B cell (primary cell): Measurements from ENCODE around the gene FHL1. TPM values are rescaled to one million over a fixed set of nuclear protein-coding genes. Genes with fewer than 3 reads are reported as not detected.

Experiments used
- ATAC-seq: fragments of 200-7000 bp; cut with Tn5 transposase; one replicate; pipeline ENCODE4 v1.10.0; 2021; ENCODE audit warnings: low read depth, mild to moderate bottlenecking, moderate number of reproducible peaks, moderate library complexity
- CTCF ChIA-PET: fragments of 350-600 bp; sonication (Branson Sonifier 250); formaldehyde crosslinking; loops from one replicate; lab custom pipeline; 2021; ENCODE audit warnings: antibody characterized with exemption, inconsistent platforms; lab: Charles Lee
- POLR2A ChIA-PET: fragments of 350-600 bp; sonication (Branson Sonifier 250); formaldehyde crosslinking; loops from one replicate; lab custom pipeline; 2021; ENCODE audit warnings: antibody characterized with exemption; lab: Charles Lee
- DNase-seq: peaks from one replicate; pipeline ENCODE4 v3.0.0; 2013
- H2AFZ ChIP-seq: 2 replicates; pipeline ENCODE4 v1.6.1; 2012; ENCODE audit warnings: mild to moderate bottlenecking, low read depth, low read length; ENCODE audit not compliant: insufficient read depth, poor library complexity, severe bottlenecking
- H3K27ac ChIP-seq, 2 donors: 1 replicate in 1 of 2; 2 replicates in 1 of 2; pipeline ENCODE4 v1.5.1; 2012 to 2013; ENCODE audit warnings: low read length in 2 of 2, mild to moderate bottlenecking in 2 of 2, moderate library complexity in 1 of 2
- H3K27me3 ChIP-seq, 4 experiments: fragments of 200-600 bp in 1 of 4; sonication (generic) in 1 of 4; replicated peaks in 1 of 4; 1 replicate in 2 of 4; 2 replicates in 2 of 4; pipeline versions ENCODE4 v1.6.1 to v1.7.0; 2013 to 2016; ENCODE audit warnings: low read length in 3 of 4, mild to moderate bottlenecking in 2 of 4, mixed read lengths in 1 of 4, moderate library complexity in 1 of 4; ENCODE audit not compliant: insufficient read depth in 4 of 4, control insufficient read depth in 3 of 4; ENCODE audit errors: control extremely low read depth in 1 of 4
- H3K36me3 ChIP-seq, 2 experiments: replicated peaks in 1 of 2; 1 replicate in 1 of 2; 2 replicates in 1 of 2; pipeline versions ENCODE4 v1.6.1 to v1.7.1; 2013; ENCODE audit warnings: low read length in 1 of 2; ENCODE audit not compliant: insufficient read depth in 2 of 2, control insufficient read depth in 1 of 2; ENCODE audit errors: control extremely low read depth in 1 of 2, extremely low read depth in 1 of 2
- H3K4me1 ChIP-seq, 2 donors: fragments of 200-600 bp in 1 of 2; sonication (generic) in 1 of 2; 1 replicate in 1 of 2; 2 replicates in 1 of 2; pipeline versions ENCODE4 v1.5.1 to v1.6.1; 2013 to 2017; ENCODE audit warnings: low read length in 2 of 2; ENCODE audit not compliant: control insufficient read depth in 2 of 2, insufficient read depth in 2 of 2
- H3K4me2 ChIP-seq: replicated peaks from 2 replicates; pipeline ENCODE3; 2012; ENCODE audit warnings: mild to moderate bottlenecking, low read depth, low read length; ENCODE audit not compliant: poor library complexity, severe bottlenecking
- H3K4me3 ChIP-seq, 5 experiments: fragments of 200-600 bp in 1 of 5; sonication (generic) in 1 of 5; 1 replicate in 3 of 5; 2 replicates in 2 of 5; pipeline versions ENCODE4 v1.5.1 to v1.7.0; 2011 to 2016; ENCODE audit warnings: low read length in 4 of 5, mild to moderate bottlenecking in 4 of 5, low read depth in 2 of 5, control low read depth in 1 of 5, moderate library complexity in 1 of 5; ENCODE audit not compliant: insufficient read depth in 1 of 5; ENCODE audit errors: control extremely low read depth in 1 of 5, extremely low read depth in 1 of 5
- H3K79me2 ChIP-seq: fragments of 200-600 bp; sonication (generic); one replicate; pipeline ENCODE4 v1.6.0; 2016; ENCODE audit warnings: low read length; ENCODE audit not compliant: control insufficient read depth, insufficient read depth
- H3K9ac ChIP-seq: fragments of 200-600 bp; sonication (generic); 2 replicates; pipeline ENCODE4 v1.6.1; 2017; ENCODE audit warnings: mild to moderate bottlenecking, low read length, moderate library complexity
- H3K9me3 ChIP-seq, 3 donors: one replicate each; pipeline versions ENCODE4 v1.6.1 to v1.7.1; 2013; ENCODE audit warnings: low read length in 2 of 3; ENCODE audit not compliant: control insufficient read depth in 2 of 3, insufficient read depth in 1 of 3; ENCODE audit errors: control extremely low read depth in 1 of 3
- H4K20me1 ChIP-seq: 2 replicates; pipeline ENCODE4 v1.6.0; 2012; ENCODE audit warnings: mild to moderate bottlenecking, low read length; ENCODE audit not compliant: insufficient read depth, control insufficient read depth, poor library complexity, severe bottlenecking
- H3K27ac Mint-ChIP-seq: one replicate; pipeline ENCODE4 v1.8.0; 2021; ENCODE audit warnings: mixed read lengths
- H3K27me3 Mint-ChIP-seq: one replicate; pipeline ENCODE4 v1.8.0; 2021; ENCODE audit warnings: mixed read lengths
- H3K4me1 Mint-ChIP-seq: one replicate; pipeline ENCODE4 v1.8.0; 2021; ENCODE audit warnings: mixed read lengths
- H3K4me3 Mint-ChIP-seq: one replicate; pipeline ENCODE4 v1.8.0; 2021; ENCODE audit warnings: mixed read lengths
- H3K9me3 Mint-ChIP-seq: one replicate; pipeline ENCODE4 v1.8.0; 2022; ENCODE audit warnings: mixed read lengths; ENCODE audit not compliant: insufficient read depth
- EZH2 ChIP-seq: IDR thresholded peaks from 2 replicates; pipeline ENCODE4 v1.6.1; 2012; ENCODE audit warnings: borderline replicate concordance, low read depth, mild to moderate bottlenecking, moderate library complexity, low read length; ENCODE audit not compliant: insufficient read depth, poor library complexity, severe bottlenecking
- WGBS: methylation state at CpG from one replicate; pipeline ENCODE4 v1.1.5; 2013; ENCODE audit warnings: missing lambda C conversion rate; ENCODE audit not compliant: insufficient coverage; 5-methylcytosine and 5-hydroxymethylcytosine counted together
- intact Hi-C: fragments of 100-400 bp; cut with micrococcal nuclease; formaldehyde crosslinking; loops from one replicate; pipeline ENCODE4 v1.10.0; 2022
- polyA plus RNA-seq: library from polyadenylated mRNA; depleted of rRNA; stranded (reverse); fragments of >200 nt; gene quantifications from 2 replicates; pipeline ENCODE4 v1.2.3, GENCODE V29; 2012
- total RNA-seq, 2 donors: library from RNA; stranded (reverse); fragments of 120-200 nt in 1 of 2; gene quantifications; 1 replicate in 1 of 2; 2 replicates in 1 of 2; pipeline versions ENCODE4 v1.2.3 to v1.2.4, GENCODE V29; 2013 to 2022
- TF ChIP-seq, protein P1 (sequence below): fragments of 200-600 bp; IDR thresholded peaks from one replicate; pipeline ENCODE4 v1.8.0; 2022; ENCODE audit warnings: antibody characterized with exemption, mild to moderate bottlenecking

The FHL1 gene
- total and polyA plus RNA-seq, 2 donors (not counting 1 experiment from before 2014, with no cell fraction given), result 6.7 to 8.0 TPM

GRCh38 chrX:136157187-136157586, 9.9 kb downstream of the FHL1 start:
- H3K27ac Mint-ChIP-seq, result no peak overlapping the region
- WGBS, result no CpG with 5 or more reads among the region's 3 CpGs
- H3K27ac ChIP-seq, result no peak overlapping the region
- no peaks in the 10 kb centered on the region for H3K36me3 ChIP-seq
- peaks cover 11% of the 10 kb centered on the region for H3K4me1 Mint-ChIP-seq
- no peaks in the 10 kb centered on the region for H3K9me3 ChIP-seq
- peak overlapping the region; percentile 12 for H3K4me2 ChIP-seq
- no peaks in the 10 kb centered on the region for H3K79me2 ChIP-seq
- no peaks in the 10 kb centered on the region for H3K27me3 Mint-ChIP-seq
- DNase-seq (peak; percentile 43), ATAC-seq (peak; percentile 41)
- no peak for TF ChIP-seq EZH2
- TF ChIP-seq, protein P1, sequence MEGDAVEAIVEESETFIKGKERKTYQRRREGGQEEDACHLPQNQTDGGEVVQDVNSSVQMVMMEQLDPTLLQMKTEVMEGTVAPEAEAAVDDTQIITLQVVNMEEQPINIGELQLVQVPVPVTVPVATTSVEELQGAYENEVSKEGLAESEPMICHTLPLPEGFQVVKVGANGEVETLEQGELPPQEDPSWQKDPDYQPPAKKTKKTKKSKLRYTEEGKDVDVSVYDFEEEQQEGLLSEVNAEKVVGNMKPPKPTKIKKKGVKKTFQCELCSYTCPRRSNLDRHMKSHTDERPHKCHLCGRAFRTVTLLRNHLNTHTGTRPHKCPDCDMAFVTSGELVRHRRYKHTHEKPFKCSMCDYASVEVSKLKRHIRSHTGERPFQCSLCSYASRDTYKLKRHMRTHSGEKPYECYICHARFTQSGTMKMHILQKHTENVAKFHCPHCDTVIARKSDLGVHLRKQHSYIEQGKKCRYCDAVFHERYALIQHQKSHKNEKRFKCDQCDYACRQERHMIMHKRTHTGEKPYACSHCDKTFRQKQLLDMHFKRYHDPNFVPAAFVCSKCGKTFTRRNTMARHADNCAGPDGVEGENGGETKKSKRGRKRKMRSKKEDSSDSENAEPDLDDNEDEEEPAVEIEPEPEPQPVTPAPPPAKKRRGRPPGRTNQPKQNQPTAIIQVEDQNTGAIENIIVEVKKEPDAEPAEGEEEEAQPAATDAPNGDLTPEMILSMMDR, result no peak
- no peak overlapping the region for H3K4me3 Mint-ChIP-seq
- H3K9me3 Mint-ChIP-seq, result no peaks in the 10 kb centered on the region
- H3K9ac ChIP-seq, result no peak overlapping the region
- no peak overlapping the region for H3K4me3 ChIP-seq
- CTCF ChIA-PET, result interaction anchor here (1.3 to 1.8 kb wide), 2 partner anchors 112 to 129 kb away, joined by 4 to 6 read pairs; no protein-coding TSS in a partner anchor
- intact Hi-C loops, result no loop called here
- no peaks in the 10 kb centered on the region for H4K20me1 ChIP-seq
- peaks cover 0 to 7% of the 10 kb centered on the region in 2 donors for H3K4me1 ChIP-seq
- POLR2A ChIA-PET, result no interaction called here
- no peaks in the 10 kb centered on the region for H3K27me3 ChIP-seq
- no peak overlapping the region for H2AFZ ChIP-seq

DNA sequence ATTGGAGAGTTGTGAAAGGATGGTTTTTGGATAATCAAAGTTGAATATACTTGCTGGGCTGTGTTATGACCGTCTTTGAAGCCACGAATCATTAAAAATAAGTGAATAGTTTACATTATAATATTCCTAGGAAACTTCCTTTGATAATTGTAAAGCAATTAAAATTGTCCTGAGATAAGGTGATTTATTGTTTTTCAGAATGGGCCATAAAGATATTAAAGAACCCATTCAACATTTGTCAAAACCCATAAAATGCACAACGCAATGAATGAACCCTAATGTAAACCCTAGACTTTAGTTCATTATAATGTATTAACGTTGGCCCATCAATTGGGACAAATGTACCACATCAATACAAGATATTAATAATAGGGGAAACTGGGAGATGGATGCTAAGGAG, 11.4 kb downstream of the FHL1 start:
- DNase-seq (no peak), ATAC-seq (no peak)
- Histone ChIP-seq H2AFZ (no peak overlapping the region), H4K20me1 (no peaks in the 10 kb centered on the region), H3K36me3 (no peaks in the 10 kb centered on the region), H3K27ac (no peak overlapping the region), H3K9me3 (no peaks in the 10 kb centered on the region), H3K27me3 (no peaks in the 10 kb centered on the region), H3K4me3 (no peak overlapping the region), H3K9ac (no peak overlapping the region), H3K4me2 (no peak overlapping the region), H3K79me2 (no peaks in the 10 kb centered on the region), H3K4me1 (peaks cover 0 to 7% of the 10 kb centered on the region in 2 donors)
- ChIA-PET POLR2A (no interaction called here), CTCF (interaction anchor here (1.9 kb wide), 1 partner anchor 130 kb away, joined by 7 read pairs; no protein-coding TSS in a partner anchor)
- intact Hi-C loops, result no loop called here
- no peak overlapping the region for H3K4me3 Mint-ChIP-seq
- H3K27ac Mint-ChIP-seq, result no peak overlapping the region
- H3K9me3 Mint-ChIP-seq, result no peaks in the 10 kb centered on the region
- no peaks in the 10 kb centered on the region for H3K27me3 Mint-ChIP-seq
- WGBS, result no CpG with 5 or more reads among the region's 4 CpGs
- no peak for TF ChIP-seq EZH2
- TF ChIP-seq, protein P1, result no peak
- peaks cover 11% of the 10 kb centered on the region for H3K4me1 Mint-ChIP-seq
